Coronary artery (tissue), 2 donors: ENCODE measurements around the gene APOBEC2.

ENCODE experiments used
- DNase-seq: peaks from one replicate; pipeline ENCODE4 v3.0.0-alpha.2; 2017; ENCODE audit warnings: low spot score
- H3K27ac ChIP-seq, 2 donors: fragments of 200-600 bp; sonication (generic); one replicate each; pipeline ENCODE4 v1.5.1; 2016 to 2019
- H3K4me3 ChIP-seq: fragments of 200-600 bp; sonication (generic); 2 replicates; pipeline ENCODE4 v1.5.1; 2016; ENCODE audit warnings: mild to moderate bottlenecking, moderate library complexity
- TF ChIP-seq, protein P1 (sequence below): fragments of 200-600 bp; sonication (generic); IDR thresholded peaks from one replicate; pipeline ENCODE4 v1.5.1; 2019; ENCODE audit warnings: antibody characterized with exemption

APOBEC2 gene

GRCh38 chr6:41027799-41028560, 25.0 kb upstream of the APOBEC2 start:
- DNase-seq = peak; percentile 84
- Histone ChIP-seq H3K4me3 (peak overlapping the region; percentile 68), H3K27ac (peak overlapping the region in 1 of 2 donors; percentile 8)
- TF ChIP-seq, protein P1, sequence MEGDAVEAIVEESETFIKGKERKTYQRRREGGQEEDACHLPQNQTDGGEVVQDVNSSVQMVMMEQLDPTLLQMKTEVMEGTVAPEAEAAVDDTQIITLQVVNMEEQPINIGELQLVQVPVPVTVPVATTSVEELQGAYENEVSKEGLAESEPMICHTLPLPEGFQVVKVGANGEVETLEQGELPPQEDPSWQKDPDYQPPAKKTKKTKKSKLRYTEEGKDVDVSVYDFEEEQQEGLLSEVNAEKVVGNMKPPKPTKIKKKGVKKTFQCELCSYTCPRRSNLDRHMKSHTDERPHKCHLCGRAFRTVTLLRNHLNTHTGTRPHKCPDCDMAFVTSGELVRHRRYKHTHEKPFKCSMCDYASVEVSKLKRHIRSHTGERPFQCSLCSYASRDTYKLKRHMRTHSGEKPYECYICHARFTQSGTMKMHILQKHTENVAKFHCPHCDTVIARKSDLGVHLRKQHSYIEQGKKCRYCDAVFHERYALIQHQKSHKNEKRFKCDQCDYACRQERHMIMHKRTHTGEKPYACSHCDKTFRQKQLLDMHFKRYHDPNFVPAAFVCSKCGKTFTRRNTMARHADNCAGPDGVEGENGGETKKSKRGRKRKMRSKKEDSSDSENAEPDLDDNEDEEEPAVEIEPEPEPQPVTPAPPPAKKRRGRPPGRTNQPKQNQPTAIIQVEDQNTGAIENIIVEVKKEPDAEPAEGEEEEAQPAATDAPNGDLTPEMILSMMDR = peak; percentile 97

GRCh38 chr6:41028561-41029412, 24.2 kb upstream of the APOBEC2 start:
- no peak for DNase-seq
- H3K4me3 ChIP-seq = peak overlapping the region; percentile 68
- TF ChIP-seq, protein P1 = no peak
- H3K27ac ChIP-seq = no peak overlapping the region

GRCh38 chr6:41032830-41033229, 20.2 kb upstream of the APOBEC2 start:
- DNase-seq = no peak
- TF ChIP-seq, protein P1 = no peak
- H3K4me3 ChIP-seq = no peak overlapping the region
- H3K27ac ChIP-seq = no peak overlapping the region

GRCh38 chr6:41033776-41034175, 19.2 kb upstream of the APOBEC2 start:
- no peak overlapping the region for H3K4me3 ChIP-seq
- H3K27ac ChIP-seq = no peak overlapping the region
- TF ChIP-seq, protein P1 = no peak
- no peak for DNase-seq

- H3K4me3 ChIP-seq = no peak overlapping the region
- DNase-seq = no peak
- H3K27ac ChIP-seq = no peak overlapping the region
- TF ChIP-seq, protein P1 = no peak
These were observed 16.8 kb upstream of the APOBEC2 start for GRCh38 chr6:41036186-41036585.

GRCh38 chr6:41036601-41037000, 16.4 kb upstream of the APOBEC2 start:
- H3K27ac ChIP-seq = no peak overlapping the region
- no peak for DNase-seq
- no peak overlapping the region for H3K4me3 ChIP-seq

More at GRCh38 chr6:41036601-41037000, 16.4 kb upstream of the APOBEC2 start:
- TF ChIP-seq, protein P1 = no peak
